Putamen (tissue), 1 donor: Measurements from ENCODE around the gene ANKS6.
"Not testable (repeated sequence)": the region's sequence is repeated elsewhere in the genome, so short reads cannot be mapped to it uniquely, and the experiment has no call there.

Experiments used
- DNase-seq: peaks from one replicate; pipeline ENCODE4 v3.0.0-alpha.2; 2016; ENCODE audit warnings: low spot score

ANKS6 gene

GRCh38 chr9:98702835-98703380, 93.4 kb downstream of the ANKS6 start:
- no peak for DNase-seq

- DNase-seq: no peak
Observed at GRCh38 chr9:98702340-98702739, 94.0 kb downstream of the ANKS6 start.

DNA sequence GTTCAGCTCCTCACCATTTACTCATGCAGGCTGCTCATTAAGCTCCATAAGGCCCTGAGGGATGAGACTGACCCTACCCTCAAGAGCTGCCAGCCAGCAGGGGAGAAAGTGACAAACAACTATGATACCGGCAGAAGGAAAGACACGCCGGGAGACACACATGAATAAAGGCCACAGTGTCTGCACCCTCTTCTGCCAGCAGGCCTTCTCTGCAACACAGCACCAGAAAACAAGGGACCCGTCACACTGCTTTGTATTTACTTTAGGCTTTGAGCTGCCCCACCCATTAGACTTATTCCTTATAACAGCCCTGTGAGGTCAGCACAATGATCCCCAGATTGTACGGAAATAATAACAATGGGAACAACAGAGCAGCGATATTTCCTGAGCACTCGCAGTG, 94.8 kb downstream of the ANKS6 start:
- no peak for DNase-seq

DNA sequence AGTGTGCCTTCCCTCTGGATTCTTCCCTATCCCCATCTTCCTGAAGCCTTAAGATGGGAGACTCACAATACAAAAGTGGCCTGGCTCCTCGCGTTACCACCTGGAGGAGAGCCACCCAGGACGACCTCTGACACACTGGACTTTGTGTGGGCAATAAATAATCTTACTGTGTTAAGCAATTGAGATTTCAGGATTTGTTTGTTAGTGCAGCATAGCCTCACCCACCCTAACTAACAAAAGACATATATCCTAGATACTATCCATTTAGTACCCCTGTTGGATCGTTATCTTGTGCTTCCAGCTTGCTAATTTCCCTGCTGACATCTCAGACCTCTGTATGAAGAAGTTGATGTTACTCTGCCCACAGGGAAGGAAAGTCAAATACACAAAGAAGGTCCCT, 95.6 kb downstream of the ANKS6 start:
- DNase-seq: no peak

DNA sequence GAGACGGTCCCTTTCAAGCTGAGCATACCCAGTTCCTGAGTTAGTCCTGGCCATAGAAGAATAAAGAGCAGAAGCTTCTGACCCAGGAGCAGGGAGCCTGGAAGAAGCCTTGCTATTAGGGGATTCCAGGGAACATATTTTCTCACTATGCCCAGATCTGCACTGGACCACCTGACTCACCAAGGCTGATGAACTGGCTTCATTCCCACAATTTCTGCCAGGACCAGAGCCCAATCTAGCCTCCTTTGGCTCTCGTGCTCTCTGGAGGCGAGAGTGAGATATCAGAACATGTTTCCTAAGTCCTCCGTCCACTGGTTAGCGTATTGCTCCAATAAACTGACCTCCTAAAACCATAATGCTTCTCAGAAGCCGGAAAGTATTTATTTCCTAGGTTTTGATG, 97.5 kb downstream of the ANKS6 start:
- DNase-seq: no peak

DNA sequence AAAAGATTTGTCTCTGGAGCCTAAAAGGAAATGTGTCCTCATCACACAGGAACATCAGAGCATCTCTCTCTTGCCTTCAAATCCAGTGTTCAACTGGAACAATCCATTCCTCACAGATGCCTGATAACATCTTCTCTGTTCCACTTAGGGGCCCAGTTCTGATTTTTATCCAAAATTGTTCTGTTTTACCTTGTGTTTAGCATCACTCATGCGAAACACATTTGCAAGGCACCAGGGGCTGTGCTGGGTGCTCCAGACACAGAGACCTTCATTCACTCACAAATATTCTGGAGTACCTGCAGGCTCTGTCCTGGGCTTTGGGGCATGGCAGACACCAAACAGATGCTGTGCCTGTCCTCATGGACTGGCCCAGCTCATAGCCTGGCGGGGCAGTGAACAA, 101.4 kb downstream of the ANKS6 start:
- DNase-seq: no peak

GRCh38 chr9:98692392-98692791, 104.0 kb downstream of the ANKS6 start:
- no peak for DNase-seq

GRCh38 chr9:98691890-98692289, 104.5 kb downstream of the ANKS6 start:
- no peak for DNase-seq

DNA sequence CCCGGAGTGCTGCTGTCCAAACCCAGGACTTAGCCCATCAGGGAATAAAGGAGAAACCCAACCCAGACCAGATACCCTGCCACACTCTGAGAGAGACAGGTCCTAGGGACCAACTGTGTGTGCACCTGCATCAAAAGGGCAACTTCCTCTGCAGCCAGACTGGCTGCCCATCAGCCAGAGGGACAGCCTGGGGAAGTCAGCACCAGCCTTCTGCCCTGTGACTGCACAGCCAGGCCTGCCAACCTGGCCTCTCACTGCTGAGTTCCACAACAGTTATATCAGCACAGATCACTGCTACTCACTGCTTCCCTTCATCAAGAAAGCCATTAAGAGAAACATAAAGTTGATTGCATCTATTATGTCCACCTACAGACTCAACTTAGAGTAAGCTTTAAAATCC, 105.7 kb downstream of the ANKS6 start:
- no peak for DNase-seq

DNA sequence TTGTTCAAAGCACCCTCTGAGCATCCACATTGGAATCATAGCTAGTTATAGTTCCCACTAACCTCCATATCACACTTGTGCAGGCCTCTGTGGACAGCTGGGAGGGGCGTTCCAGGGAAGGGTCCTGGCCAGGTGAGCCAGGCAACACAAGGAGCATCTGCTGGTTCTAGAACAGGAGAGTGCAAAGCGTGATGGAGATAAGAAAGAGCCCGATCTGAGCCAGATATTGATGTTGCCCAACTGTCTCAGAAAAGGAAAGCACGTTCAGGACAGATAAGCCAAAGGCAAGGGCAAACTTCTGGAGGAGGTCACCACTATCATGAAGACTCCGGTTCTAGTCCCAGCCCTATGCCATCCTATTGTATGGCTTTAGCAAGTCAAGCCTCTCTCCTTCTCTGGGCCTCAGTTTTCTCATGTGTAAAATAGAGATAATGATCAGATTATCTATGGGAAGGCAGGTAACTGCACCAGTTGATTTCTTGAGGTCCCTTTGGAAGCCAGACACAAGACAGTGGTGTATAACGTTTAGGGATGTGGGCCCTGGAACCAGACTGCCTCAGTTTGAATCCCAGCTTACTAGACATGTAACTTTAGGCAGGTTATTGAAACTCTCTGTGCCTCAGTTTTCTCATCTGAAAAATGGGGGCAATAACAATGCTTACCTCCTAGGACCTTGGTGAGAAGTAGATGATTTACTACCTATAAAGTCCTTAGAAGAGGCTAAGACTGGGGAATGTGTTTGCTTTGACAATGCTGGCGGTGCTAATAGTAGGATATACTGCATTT, 107.5 kb downstream of the ANKS6 start:
- no peak for DNase-seq

DNA sequence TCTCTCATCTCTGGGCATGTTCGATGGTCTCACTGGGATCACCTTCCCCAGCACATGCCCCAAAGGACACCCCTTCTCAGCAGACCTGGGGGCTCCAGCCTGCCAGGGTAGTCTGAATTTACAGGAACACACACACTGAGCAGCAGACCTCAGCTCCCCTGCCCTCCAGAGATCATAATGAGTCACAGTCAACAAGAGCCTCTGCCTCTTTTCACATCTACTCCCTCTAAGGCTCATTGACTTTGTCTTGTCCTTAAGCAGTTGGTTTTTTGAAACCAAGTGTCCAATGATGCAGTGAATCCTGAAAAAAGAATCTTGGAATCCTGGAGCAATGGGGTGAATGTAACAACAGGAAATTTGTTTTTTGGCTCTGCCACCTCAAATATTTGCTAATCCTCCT, 108.4 kb downstream of the ANKS6 start:
- no peak for DNase-seq

- no peak for DNase-seq
Observed at GRCh38 chr9:98686961-98687855, 109.1 kb downstream of the ANKS6 start.

- DNase-seq: not testable (repeated sequence)
Observed at GRCh38 chr9:98684816-98685215, 111.5 kb downstream of the ANKS6 start.
